ENCODE results near the gene XKR7. TPM values are rescaled to one million over a fixed set of nuclear protein-coding genes. Genes with fewer than 3 reads are reported as not detected.

XKR7 gene
- polyA plus RNA-seq, 1 donor (not counting 4 experiments of a cell fraction or from before 2014, with no cell fraction given), result not detected

- no peaks in the 10 kb centered on the region for H4K20me1 ChIP-seq (ENCODE audit: control insufficient read depth, extremely low read depth, insufficient read depth, low read length)
- H3K27me3 ChIP-seq (ENCODE audit: control insufficient read depth, extremely low read depth, insufficient read depth, low read length), result peaks cover 17% of the 10 kb centered on the region
- dilution Hi-C loops (cut with MboI; ENCODE audit: extremely low pct_ligation_motif_present, low sequenced_read_pairs), result no loop called here
- FAIRE-seq (no peak), DNase-seq (ENCODE audit: low read depth, low spot score) (no peak)
- H3K4me3 ChIP-seq (ENCODE audit: control insufficient read depth in 2 of 3, extremely low read depth in 1 of 3, insufficient read depth in 2 of 3, low read depth in 1 of 3, low read length in 3 of 3), result no peak overlapping the region
- H3K4me2 ChIP-seq (ENCODE audit: control insufficient read depth, extremely low read depth, insufficient read depth, low read depth, low read length), result no peak overlapping the region
- no peaks in the 10 kb centered on the region for H3K4me1 ChIP-seq (ENCODE audit: control insufficient read depth, extremely low read depth, insufficient read depth, low read length)
- no peak for TF ChIP-seq EZH2 (IDR thresholded peaks at IDR 0.05; ENCODE audit: low read length)
- no peak overlapping the region for H3K27ac ChIP-seq (ENCODE audit: control insufficient read depth, insufficient read depth, low read length)
- no peaks in the 10 kb centered on the region for H3K9me1 ChIP-seq (ENCODE audit: control insufficient read depth, extremely low read depth, insufficient read depth, low read length)
- no peaks in the 10 kb centered on the region for H3K79me2 ChIP-seq (ENCODE audit: control insufficient read depth, insufficient read depth, low read length)
- no peak overlapping the region for H3K9ac ChIP-seq (ENCODE audit: control insufficient read depth, extremely low read depth, insufficient read depth, low read length)
- no peaks in the 10 kb centered on the region for H3K36me3 ChIP-seq (ENCODE audit: control insufficient read depth in 2 of 2, extremely low read depth in 1 of 2, insufficient read depth in 2 of 2, low read length in 2 of 2)
- H2AFZ ChIP-seq (ENCODE audit: control insufficient read depth, low read length), result no peak overlapping the region
- no peaks in the 10 kb centered on the region for H3K9me3 ChIP-seq (ENCODE audit: control insufficient read depth, low read depth, low read length)
Observed at GRCh38 chr20:31977080-31977479, 9.1 kb downstream of the XKR7 start.

GRCh38 chr20:31979713-31980426 is 11.9 kb downstream of the XKR7 start:
- Histone ChIP-seq H4K20me1 (ENCODE audit: control insufficient read depth, extremely low read depth, insufficient read depth, low read length) (no peaks in the 10 kb centered on the region), H3K4me3 (ENCODE audit: control insufficient read depth in 2 of 3, extremely low read depth in 1 of 3, insufficient read depth in 2 of 3, low read depth in 1 of 3, low read length in 3 of 3) (no peak overlapping the region), H3K36me3 (ENCODE audit: control insufficient read depth in 2 of 2, extremely low read depth in 1 of 2, insufficient read depth in 2 of 2, low read length in 2 of 2) (no peaks in the 10 kb centered on the region), H3K79me2 (ENCODE audit: control insufficient read depth, insufficient read depth, low read length) (no peaks in the 10 kb centered on the region), H2AFZ (ENCODE audit: control insufficient read depth, low read length) (no peak overlapping the region), H3K4me1 (ENCODE audit: control insufficient read depth, extremely low read depth, insufficient read depth, low read length) (no peaks in the 10 kb centered on the region), H3K9ac (ENCODE audit: control insufficient read depth, extremely low read depth, insufficient read depth, low read length) (no peak overlapping the region), H3K27ac (ENCODE audit: control insufficient read depth, insufficient read depth, low read length) (no peak overlapping the region), H3K9me1 (ENCODE audit: control insufficient read depth, extremely low read depth, insufficient read depth, low read length) (no peaks in the 10 kb centered on the region), H3K4me2 (ENCODE audit: control insufficient read depth, extremely low read depth, insufficient read depth, low read depth, low read length) (no peak overlapping the region), H3K27me3 (ENCODE audit: control insufficient read depth, extremely low read depth, insufficient read depth, low read length) (peaks cover 12% of the 10 kb centered on the region), H3K9me3 (ENCODE audit: control insufficient read depth, low read depth, low read length) (no peaks in the 10 kb centered on the region)
- dilution Hi-C loops (cut with MboI; ENCODE audit: extremely low pct_ligation_motif_present, low sequenced_read_pairs), result no loop called here
- DNase-seq (ENCODE audit: low read depth, low spot score), result no peak
- TF ChIP-seq CTCF (optimal IDR thresholded peaks at IDR 0.05 in 1 of 3, IDR thresholded peaks at IDR 0.05 in 1 of 3, conservative IDR thresholded peaks at IDR 0.05 in 1 of 3; ENCODE audit: extremely low read depth in 1 of 3, insufficient read depth in 2 of 3, low read length in 3 of 3) (no peak), EZH2 (IDR thresholded peaks at IDR 0.05; ENCODE audit: low read length) (no peak)
- FAIRE-seq, result no peak

- Histone ChIP-seq H3K27ac (ENCODE audit: control insufficient read depth, insufficient read depth, low read length) (no peak overlapping the region), H3K4me1 (ENCODE audit: control insufficient read depth, extremely low read depth, insufficient read depth, low read length) (no peaks in the 10 kb centered on the region), H2AFZ (ENCODE audit: control insufficient read depth, low read length) (no peak overlapping the region), H3K4me3 (ENCODE audit: control insufficient read depth in 2 of 3, extremely low read depth in 1 of 3, insufficient read depth in 2 of 3, low read depth in 1 of 3, low read length in 3 of 3) (no peak overlapping the region), H3K79me2 (ENCODE audit: control insufficient read depth, insufficient read depth, low read length) (no peaks in the 10 kb centered on the region), H3K27me3 (ENCODE audit: control insufficient read depth, extremely low read depth, insufficient read depth, low read length) (peaks cover 7% of the 10 kb centered on the region), H4K20me1 (ENCODE audit: control insufficient read depth, extremely low read depth, insufficient read depth, low read length) (no peaks in the 10 kb centered on the region), H3K4me2 (ENCODE audit: control insufficient read depth, extremely low read depth, insufficient read depth, low read depth, low read length) (no peak overlapping the region), H3K9me3 (ENCODE audit: control insufficient read depth, low read depth, low read length) (no peaks in the 10 kb centered on the region), H3K9me1 (ENCODE audit: control insufficient read depth, extremely low read depth, insufficient read depth, low read length) (no peaks in the 10 kb centered on the region), H3K36me3 (ENCODE audit: control insufficient read depth in 2 of 2, extremely low read depth in 1 of 2, insufficient read depth in 2 of 2, low read length in 2 of 2) (no peaks in the 10 kb centered on the region), H3K9ac (ENCODE audit: control insufficient read depth, extremely low read depth, insufficient read depth, low read length) (no peak overlapping the region)
- DNase-seq (ENCODE audit: low read depth, low spot score) (no peak), FAIRE-seq (no peak)
- TF ChIP-seq EZH2 (IDR thresholded peaks at IDR 0.05; ENCODE audit: low read length) (no peak), CTCF (optimal IDR thresholded peaks at IDR 0.05 in 1 of 3, IDR thresholded peaks at IDR 0.05 in 1 of 3, conservative IDR thresholded peaks at IDR 0.05 in 1 of 3; ENCODE audit: extremely low read depth in 1 of 3, insufficient read depth in 2 of 3, low read length in 3 of 3) (no peak)
- dilution Hi-C loops (cut with MboI; ENCODE audit: extremely low pct_ligation_motif_present, low sequenced_read_pairs), result no loop called here
Observed at GRCh38 chr20:31981784-31982183, 13.8 kb downstream of the XKR7 start.

Data from keratinocyte (primary cell).